ENCODE measurements around the gene FARS2.

The FARS2 gene

GRCh38 chr6:5260661-5261544 lies at the start of gene FARS2, which contains the start of gene LYRM4:
Gene FARS2 (plus strand): TSS chr6:5261513.
Gene LYRM4 (minus strand): TSS chr6:5260950. CDS start chr6:5260733, 217 bp downstream.
- ChIA-PET CTCF (no interaction called here), POLR2A (interaction anchor here (0.5 to 0.9 kb wide), 3 partner anchors 17 to 118 kb away, joined by 3 to 4 read pairs (median 3); no protein-coding TSS in a partner anchor)
- peak; percentile 90 for DNase-seq (ENCODE audit: extremely low spot score)
- TF ChIP-seq TARDBP (IDR thresholded peaks at IDR 0.05) (no peak), SP1 (IDR thresholded peaks at IDR 0.05) (peak; percentile 60), ZNF384 (IDR thresholded peaks at IDR 0.05) (peak; percentile 97), ELF4 (IDR thresholded peaks at IDR 0.05) (0 out of 2 replicates have a peak, but pooled peaks have one; percentile 17), FOXM1 (IDR thresholded peaks at IDR 0.05; ENCODE audit: borderline replicate concordance) (peak; percentile 3; the same call in 1 of the 2 replicates)

- no peak for TF ChIP-seq FOXM1 (IDR thresholded peaks at IDR 0.05; ENCODE audit: borderline replicate concordance)
- no peak for TF ChIP-seq FOXK2 (IDR thresholded peaks at IDR 0.05)
- TF ChIP-seq HDGF (IDR thresholded peaks at IDR 0.05; ENCODE audit: borderline replicate concordance), result no peak
- no peak for TF ChIP-seq ARNT (IDR thresholded peaks at IDR 0.05)
- no peak for TF ChIP-seq CTBP1 (IDR thresholded peaks at IDR 0.05; ENCODE audit: borderline replicate concordance)
- no peak for TF ChIP-seq ELF4 (IDR thresholded peaks at IDR 0.05)
- TF ChIP-seq NFRKB (IDR thresholded peaks at IDR 0.05), result no peak
- no peak for TF ChIP-seq LEF1 (IDR thresholded peaks at IDR 0.05; ENCODE audit: borderline replicate concordance)
- no peak for TF ChIP-seq SP1 (IDR thresholded peaks at IDR 0.05)
- TF ChIP-seq BHLHE40 (IDR thresholded peaks at IDR 0.05; ENCODE audit: borderline replicate concordance), result no peak
- no peak for TF ChIP-seq TARDBP (IDR thresholded peaks at IDR 0.05)
- no peak for TF ChIP-seq SUZ12 (IDR thresholded peaks at IDR 0.05)
- ChIA-PET POLR2A (interaction anchor here (1.0 kb wide), 1 partner anchor 10 kb away, joined by 3 read pairs; no protein-coding TSS in a partner anchor), CTCF (interaction anchor here (0.8 to 1.4 kb wide), 3 partner anchors 70 to 165 kb away, joined by 3 to 6 read pairs (median 3); no protein-coding TSS in a partner anchor)
- no peak for DNase-seq (ENCODE audit: extremely low spot score)
Measured at GRCh38 chr6:5213836-5214235, 47.5 kb upstream of the FARS2 start.

- ChIA-PET CTCF (interaction anchor here (0.6 to 1.4 kb wide), 8 partner anchors 9 to 1378 kb away, joined by 3 to 6 read pairs (median 4); no protein-coding TSS in a partner anchor), POLR2A (interaction anchor here (1.0 kb wide), 1 partner anchor 11 kb away, joined by 3 read pairs; no protein-coding TSS in a partner anchor)
- DNase-seq (ENCODE audit: extremely low spot score), result peak; percentile 72
- TF ChIP-seq ZNF384 (IDR thresholded peaks at IDR 0.05) (peak; percentile 84), NFRKB (IDR thresholded peaks at IDR 0.05) (no peak)
Measured at GRCh38 chr6:5214570-5215052, 46.7 kb upstream of the FARS2 start.

- no peak for DNase-seq (ENCODE audit: extremely low spot score)
- TF ChIP-seq HDGF (IDR thresholded peaks at IDR 0.05; ENCODE audit: borderline replicate concordance), result no peak
- no peak for TF ChIP-seq NFRKB (IDR thresholded peaks at IDR 0.05)
- no peak for TF ChIP-seq PKNOX1 (IDR thresholded peaks at IDR 0.05)
- TF ChIP-seq FOXA1 (IDR thresholded peaks at IDR 0.05), result no peak
- TF ChIP-seq SP1 (IDR thresholded peaks at IDR 0.05), result no peak
- TF ChIP-seq CTBP1 (IDR thresholded peaks at IDR 0.05; ENCODE audit: borderline replicate concordance), result no peak
- no peak for TF ChIP-seq LEF1 (IDR thresholded peaks at IDR 0.05; ENCODE audit: borderline replicate concordance)
- no peak for TF ChIP-seq ARNT (IDR thresholded peaks at IDR 0.05)
- no peak for TF ChIP-seq SUZ12 (IDR thresholded peaks at IDR 0.05)
- CTCF ChIA-PET, result interaction anchor here (1.0 to 1.4 kb wide), 4 partner anchors 67 to 188 kb away, joined by 3 to 6 read pairs (median 4); no protein-coding TSS in a partner anchor
- POLR2A ChIA-PET, result no interaction called here
Measured at GRCh38 chr6:5215159-5215558, 46.2 kb upstream of the FARS2 start.

- ChIA-PET POLR2A (no interaction called here), CTCF (no interaction called here)
- DNase-seq (ENCODE audit: extremely low spot score), result no peak
- TF ChIP-seq FOXM1 (IDR thresholded peaks at IDR 0.05; ENCODE audit: borderline replicate concordance), result no peak
- no peak for TF ChIP-seq PKNOX1 (IDR thresholded peaks at IDR 0.05)
- no peak for TF ChIP-seq HDGF (IDR thresholded peaks at IDR 0.05; ENCODE audit: borderline replicate concordance)
- TF ChIP-seq SUZ12 (IDR thresholded peaks at IDR 0.05), result no peak
Measured at GRCh38 chr6:5215799-5216198, 45.5 kb upstream of the FARS2 start.

GRCh38 chr6:5217356-5217755 lies 44.0 kb upstream of the FARS2 start:
- POLR2A ChIA-PET, result no interaction called here
- CTCF ChIA-PET, result interaction anchor here (0.6 to 1.5 kb wide), 4 partner anchors 12 to 162 kb away, joined by 3 to 6 read pairs (median 4); no protein-coding TSS in a partner anchor
- no peak for DNase-seq (ENCODE audit: extremely low spot score)
- TF ChIP-seq PKNOX1 (IDR thresholded peaks at IDR 0.05) (no peak), FOXK2 (IDR thresholded peaks at IDR 0.05) (no peak), CTBP1 (IDR thresholded peaks at IDR 0.05; ENCODE audit: borderline replicate concordance) (no peak), ELF4 (IDR thresholded peaks at IDR 0.05) (no peak), LEF1 (IDR thresholded peaks at IDR 0.05; ENCODE audit: borderline replicate concordance) (no peak), NFRKB (IDR thresholded peaks at IDR 0.05) (no peak), ZNF384 (IDR thresholded peaks at IDR 0.05) (no peak), ARNT (IDR thresholded peaks at IDR 0.05) (no peak), FOXM1 (IDR thresholded peaks at IDR 0.05; ENCODE audit: borderline replicate concordance) (no peak), FOXA1 (IDR thresholded peaks at IDR 0.05) (no peak), L3MBTL2 (conservative IDR thresholded peaks at IDR 0.05) (no peak), BHLHE40 (IDR thresholded peaks at IDR 0.05; ENCODE audit: borderline replicate concordance) (no peak), SP1 (IDR thresholded peaks at IDR 0.05) (no peak), SUZ12 (IDR thresholded peaks at IDR 0.05) (no peak), TARDBP (IDR thresholded peaks at IDR 0.05) (no peak), HDGF (IDR thresholded peaks at IDR 0.05; ENCODE audit: borderline replicate concordance) (no peak)
